ENCODE data around the gene HMGN2.
A peak's percentile ranks its signal among the peaks of the same experiment; 100 is the strongest.

HMGN2 gene

GRCh38 chr1:26471498-26472319 is 531 bp upstream of the HMGN2 start:
- TF ChIP-seq CTCF (IDR thresholded peaks at IDR 0.05) = peak; percentile 33

GRCh38 chr1:26472901-26473845 is 933 bp downstream of the HMGN2 start:
- Histone ChIP-seq H3K4me3 (ENCODE audit: low read depth in 1 of 2, low read length in 1 of 2) (peak overlapping the region; percentile 94 to 99), H3K36me3 (peaks cover 38% of the 10 kb centered on the region), H3K27me3 (no peaks in the 10 kb centered on the region), H3K27ac (peak overlapping the region; percentile 98), H3K4me1 (ENCODE audit: control insufficient read depth in 1 of 2, insufficient read depth in 1 of 2, low read depth in 1 of 2, low read length in 1 of 2) (peaks cover 53 to 61% of the 10 kb centered on the region in 2 experiments), H3K9me3 (no peaks in the 10 kb centered on the region)
- TF ChIP-seq CTCF (IDR thresholded peaks at IDR 0.05) = no peak

More at GRCh38 chr1:26471498-26472319, 531 bp upstream of the HMGN2 start:
- H3K36me3 ChIP-seq = peaks cover 40% of the 10 kb centered on the region
- no peaks in the 10 kb centered on the region for H3K9me3 ChIP-seq
- peaks cover 53 to 61% of the 10 kb centered on the region in 2 experiments for H3K4me1 ChIP-seq (ENCODE audit: control insufficient read depth in 1 of 2, insufficient read depth in 1 of 2, low read depth in 1 of 2, low read length in 1 of 2)
- H3K4me3 ChIP-seq (ENCODE audit: low read depth in 1 of 2, low read length in 1 of 2) = peak overlapping the region; percentile 94 to 99
- H3K27me3 ChIP-seq = no peaks in the 10 kb centered on the region
- peak overlapping the region; percentile 98 for H3K27ac ChIP-seq

- Histone ChIP-seq H3K4me3 (ENCODE audit: low read depth in 1 of 2, low read length in 1 of 2) (no peak overlapping the region), H3K27ac (peak overlapping the region; percentile 98), H3K27me3 (no peaks in the 10 kb centered on the region), H3K4me1 (ENCODE audit: control insufficient read depth in 1 of 2, insufficient read depth in 1 of 2, low read depth in 1 of 2, low read length in 1 of 2) (peaks cover 42 to 45% of the 10 kb centered on the region in 2 experiments), H3K36me3 (peaks cover 50% of the 10 kb centered on the region), H3K9me3 (no peaks in the 10 kb centered on the region)
- TF ChIP-seq CTCF (IDR thresholded peaks at IDR 0.05) = no peak
These were observed 2.6 kb downstream of the HMGN2 start for GRCh38 chr1:26474818-26475217.

GRCh38 chr1:26475989-26476388 is 3.7 kb downstream of the HMGN2 start:
- no peaks in the 10 kb centered on the region for H3K27me3 ChIP-seq
- H3K4me1 ChIP-seq (ENCODE audit: control insufficient read depth in 1 of 2, insufficient read depth in 1 of 2, low read depth in 1 of 2, low read length in 1 of 2) = peaks cover 30 to 34% of the 10 kb centered on the region in 2 experiments
- H3K4me3 ChIP-seq (ENCODE audit: low read depth in 1 of 2, low read length in 1 of 2) = no peak overlapping the region
- H3K9me3 ChIP-seq = no peaks in the 10 kb centered on the region
- peak overlapping the region; percentile 58 for H3K27ac ChIP-seq
- H3K36me3 ChIP-seq = peaks cover 56% of the 10 kb centered on the region
- no peak for TF ChIP-seq CTCF (IDR thresholded peaks at IDR 0.05)

GRCh38 chr1:26476958-26477357 is 4.7 kb downstream of the HMGN2 start:
- TF ChIP-seq CTCF (IDR thresholded peaks at IDR 0.05) = no peak
- Histone ChIP-seq H3K4me3 (ENCODE audit: low read depth in 1 of 2, low read length in 1 of 2) (no peak overlapping the region), H3K27ac (peak overlapping the region; percentile 58), H3K36me3 (peaks cover 56% of the 10 kb centered on the region), H3K9me3 (no peaks in the 10 kb centered on the region), H3K27me3 (no peaks in the 10 kb centered on the region), H3K4me1 (ENCODE audit: control insufficient read depth in 1 of 2, insufficient read depth in 1 of 2, low read depth in 1 of 2, low read length in 1 of 2) (peaks cover 21 to 24% of the 10 kb centered on the region in 2 experiments)

Measured in neutrophil (primary cell).